Liver (tissue), 9 donors: ENCODE data around the gene ARID5B. TPM values are rescaled to one million over a fixed set of nuclear protein-coding genes. Genes with fewer than 3 reads are reported as not detected.

ENCODE experiments used
- DNase-seq: peaks from one replicate; pipeline ENCODE4 v3.0.0-alpha.2; 2017; ENCODE audit warnings: low spot score
- H3K27ac ChIP-seq, 2 donors: one replicate each; pipeline ENCODE4 v1.7.0; 2013; ENCODE audit warnings: inconsistent platforms in 2 of 2, low read length in 2 of 2, control low read depth in 1 of 2, low read depth in 1 of 2, mild to moderate bottlenecking in 1 of 2
- H3K27me3 ChIP-seq, 4 donors: one replicate each; pipeline versions ENCODE4 v1.6.1 to v1.7.0; 2013; ENCODE audit warnings: low read length in 3 of 4, inconsistent platforms in 1 of 4, mild to moderate bottlenecking in 1 of 4, moderate library complexity in 1 of 4; ENCODE audit not compliant: control insufficient read depth in 4 of 4, insufficient read depth in 4 of 4
- H3K36me3 ChIP-seq, 4 donors: one replicate each; pipeline versions ENCODE4 v1.6.1 to v1.7.0; 2013; ENCODE audit warnings: low read length in 3 of 4, mild to moderate bottlenecking in 3 of 4, low read depth in 1 of 4, moderate library complexity in 1 of 4; ENCODE audit not compliant: control insufficient read depth in 4 of 4, insufficient read depth in 3 of 4
- H3K4me1 ChIP-seq, 4 donors: one replicate each; pipeline versions ENCODE4 v1.6.1 to v1.7.0; 2013; ENCODE audit warnings: low read length in 3 of 4, mild to moderate bottlenecking in 3 of 4, moderate library complexity in 1 of 4; ENCODE audit not compliant: control insufficient read depth in 4 of 4, insufficient read depth in 4 of 4
- H3K4me3 ChIP-seq, 3 donors: one replicate each; pipeline versions ENCODE4 v1.6.1 to v1.7.0; 2013; ENCODE audit warnings: low read length in 3 of 3, control low read depth in 1 of 3, low read depth in 1 of 3, mild to moderate bottlenecking in 1 of 3
- H3K9ac ChIP-seq, 2 donors: one replicate each; pipeline ENCODE4 v1.7.0; 2013; ENCODE audit warnings: low read length in 2 of 2, mild to moderate bottlenecking in 2 of 2, moderate library complexity in 2 of 2, control low read depth in 1 of 2, low read depth in 1 of 2
- H3K9me3 ChIP-seq, 4 donors: one replicate each; pipeline versions ENCODE4 v1.6.1 to v1.7.0; 2013; ENCODE audit warnings: low read length in 3 of 4; ENCODE audit not compliant: control insufficient read depth in 4 of 4
- CTCF ChIP-seq: fragments of 150-350 bp; IDR thresholded peaks from 2 replicates; pipeline ENCODE4 v1.5.1; 2017; ENCODE audit warnings: improper control_type of control experiment, low read depth, low read length; ENCODE audit not compliant: missing input control
- EGR1 ChIP-seq, 2 donors: IDR thresholded peaks; 2 replicates each; pipeline ENCODE4 v1.6.1; 2016 to 2018; ENCODE audit warnings: antibody characterized with exemption in 2 of 2, low read depth in 2 of 2
- FOXA1 ChIP-seq: IDR thresholded peaks from 2 replicates; pipeline ENCODE4 v1.6.1; 2016; ENCODE audit warnings: antibody characterized with exemption
- FOXA2 ChIP-seq: IDR thresholded peaks from 2 replicates; pipeline ENCODE4 v1.6.1; 2016; ENCODE audit warnings: antibody characterized with exemption
- GABPA ChIP-seq, 2 donors: IDR thresholded peaks in 1 of 2; conservative IDR thresholded peaks in 1 of 2; 2 replicates each; pipeline ENCODE4 v1.6.1; 2016; ENCODE audit warnings: antibody characterized with exemption in 2 of 2, mild to moderate bottlenecking in 1 of 2, moderate library complexity in 1 of 2
- HNF4A ChIP-seq, 2 donors: conservative IDR thresholded peaks; 2 replicates each; pipeline ENCODE4 v1.6.1; 2016; ENCODE audit warnings: antibody characterized with exemption in 2 of 2, mild to moderate bottlenecking in 2 of 2
- HNF4G ChIP-seq: IDR thresholded peaks from 2 replicates; pipeline ENCODE4 v1.6.1; 2016; ENCODE audit warnings: antibody characterized with exemption
- JUND ChIP-seq, 2 donors: IDR thresholded peaks; 2 replicates each; pipeline ENCODE4 v1.6.1; 2016; ENCODE audit warnings: antibody characterized with exemption in 2 of 2
- MAX ChIP-seq: IDR thresholded peaks from 2 replicates; pipeline ENCODE4 v1.6.1; 2016; ENCODE audit warnings: antibody characterized with exemption
- NR2F2 ChIP-seq: IDR thresholded peaks from 2 replicates; pipeline ENCODE4 v1.6.1; 2016; ENCODE audit warnings: antibody characterized with exemption
- REST ChIP-seq: IDR thresholded peaks from 2 replicates; pipeline ENCODE4 v1.6.1; 2016; ENCODE audit warnings: antibody characterized with exemption, mild to moderate bottlenecking
- RXRA ChIP-seq, 2 donors: IDR thresholded peaks; 2 replicates each; pipeline ENCODE4 v1.6.1; 2017 to 2018; ENCODE audit warnings: antibody characterized with exemption in 2 of 2, mild to moderate bottlenecking in 1 of 2
- YY1 ChIP-seq: IDR thresholded peaks from 2 replicates; pipeline ENCODE4 v1.6.1; 2016; ENCODE audit warnings: antibody characterized with exemption, mild to moderate bottlenecking
- WGBS: extraction: QIAGEN DNeasy Blood & Tissue Kit; methylation state at CpG from one replicate; pipeline ENCODE4 v1.1.7; 2013; 5-methylcytosine and 5-hydroxymethylcytosine counted together
- polyA plus RNA-seq, 2 donors: library from polyadenylated mRNA; stranded (reverse) in 1 of 2; unstranded in 1 of 2; fragments of 200-250 nt in 1 of 2; fragments of >200 nt in 1 of 2; fragmentation: Nextera tagmentation in 1 of 2; extraction: Ambion mirVana in 1 of 2; gene quantifications; one replicate each; pipeline versions ENCODE4 v1.2.1 to v1.2.3, GENCODE V29; 2013 to 2015
- total RNA-seq, 2 donors: library from RNA; depleted of rRNA; stranded (reverse); fragments of >200 nt; gene quantifications; one replicate each; pipeline ENCODE4 v1.2.3, GENCODE V29; 2014
- donor health status: healthy.
- donor health status: healthy.
- donor health status: healthy.
- donor health status: healthy.
- donor health status: healthy.

ARID5B gene
- total and polyA plus RNA-seq, 4 donors: 1.3 to 6.4 (median 5.2) TPM

GRCh38 chr10:61931620-61932332 is 30.3 kb downstream of the ARID5B start:
- Histone ChIP-seq H3K4me1 (no peaks in the 10 kb centered on the region), H3K27me3 (no peaks in the 10 kb centered on the region), H3K27ac (no peak overlapping the region), H3K9me3 (no peaks in the 10 kb centered on the region), H3K9ac (no peak overlapping the region), H3K4me3 (no peak overlapping the region), H3K36me3 (no peaks in the 10 kb centered on the region)
- TF ChIP-seq GABPA (IDR thresholded peaks at IDR 0.05 in 1 of 2, conservative IDR thresholded peaks at IDR 0.05 in 1 of 2) (no peak), MAX (no peak), NR2F2 (no peak), JUND (IDR thresholded peaks at IDR 0.05) (no peak)
- DNase-seq: no peak
- 96% methylated on average over 6 of the region's 6 CpGs for WGBS

- H3K36me3 ChIP-seq: no peaks in the 10 kb centered on the region
- no peak overlapping the region for H3K4me3 ChIP-seq
- no peaks in the 10 kb centered on the region for H3K27me3 ChIP-seq
- TF ChIP-seq NR2F2 (no peak), FOXA2 (no peak), MAX (no peak), FOXA1 (no peak), RXRA (IDR thresholded peaks at IDR 0.05) (no peak), CTCF (no peak), HNF4G (no peak), HNF4A (conservative IDR thresholded peaks at IDR 0.05) (no peak), EGR1 (IDR thresholded peaks at IDR 0.05; ENCODE audit: low read depth in 2 of 2) (no peak), YY1 (no peak), REST (no peak)
- WGBS: 81% methylated on average over 3 of the region's 3 CpGs
- no peak overlapping the region for H3K9ac ChIP-seq
- H3K4me1 ChIP-seq: peaks cover 0 to 8% (median 4%) of the 10 kb centered on the region in 4 donors
- H3K9me3 ChIP-seq: no peaks in the 10 kb centered on the region
- no peak for DNase-seq
- no peak overlapping the region for H3K27ac ChIP-seq
Measured at GRCh38 chr10:61933859-61934555, 32.5 kb downstream of the ARID5B start.
